ENCODE measurements around the gene SLC22A17.

The SLC22A17 gene

GRCh38 chr14:23359722-23360447 lies 7.2 kb upstream of the SLC22A17 start:
- no peak overlapping the region for H2BK5ac ChIP-seq (ENCODE audit: low read length)
- H2AK5ac ChIP-seq (ENCODE audit: low read length) = no peak overlapping the region
- no peak overlapping the region for H2BK120ac ChIP-seq (ENCODE audit: low read depth, low read length)
- H3K4me3 ChIP-seq (ENCODE audit: low read length) = no peak overlapping the region
- WGBS (ENCODE audit: extremely low coverage, insufficient coverage, low lambda C conversion rate) = no CpG with 5 or more reads among the region's 22 CpGs
- H3K18ac ChIP-seq (ENCODE audit: low read length) = no peak overlapping the region
- no peak overlapping the region for H4K8ac ChIP-seq (ENCODE audit: low read depth, low read length)
- no peak overlapping the region for H3K56ac ChIP-seq (ENCODE audit: low read length)
- H3K4me2 ChIP-seq (ENCODE audit: low read length) = no peak overlapping the region
- peaks cover 2% of the 10 kb centered on the region for H3K4me1 ChIP-seq (ENCODE audit: control insufficient read depth, low read depth, low read length)
- no peak overlapping the region for H2BK15ac ChIP-seq (replicated peaks; ENCODE audit: low read depth)
- no peak overlapping the region for H4K5ac ChIP-seq (ENCODE audit: low read length)
- H3K9ac ChIP-seq (ENCODE audit: low read length) = no peak overlapping the region
- H3K27ac ChIP-seq (ENCODE audit: low read depth, low read length) = no peak overlapping the region
- H3K23ac ChIP-seq (ENCODE audit: low read length) = no peak overlapping the region
- H3K27me3 ChIP-seq (ENCODE audit: insufficient read depth, low read length, poor library complexity) = no peaks in the 10 kb centered on the region
- H3K79me1 ChIP-seq (ENCODE audit: low read length) = peaks cover 11% of the 10 kb centered on the region
- no peak overlapping the region for H3K4ac ChIP-seq (ENCODE audit: low read depth, low read length)
- H3K36me3 ChIP-seq (ENCODE audit: control insufficient read depth, insufficient read depth, low read length) = no peaks in the 10 kb centered on the region
- DNase-seq = no peak
- H3K79me2 ChIP-seq (ENCODE audit: control insufficient read depth, insufficient read depth, low read length) = peaks cover 2% of the 10 kb centered on the region

GRCh38 chr14:23359167-23359626 lies 6.5 kb upstream of the SLC22A17 start:
- Histone ChIP-seq H4K8ac (ENCODE audit: low read depth, low read length) (no peak overlapping the region), H2BK120ac (ENCODE audit: low read depth, low read length) (no peak overlapping the region), H3K79me2 (ENCODE audit: control insufficient read depth, insufficient read depth, low read length) (peaks cover 2% of the 10 kb centered on the region), H2AK5ac (ENCODE audit: low read length) (no peak overlapping the region), H3K27ac (ENCODE audit: low read depth, low read length) (no peak overlapping the region), H3K36me3 (ENCODE audit: control insufficient read depth, insufficient read depth, low read length) (no peaks in the 10 kb centered on the region), H2BK5ac (ENCODE audit: low read length) (no peak overlapping the region), H3K4me2 (ENCODE audit: low read length) (no peak overlapping the region), H4K5ac (ENCODE audit: low read length) (no peak overlapping the region), H3K4me1 (ENCODE audit: control insufficient read depth, low read depth, low read length) (peaks cover 2% of the 10 kb centered on the region), H2BK15ac (replicated peaks; ENCODE audit: low read depth) (no peak overlapping the region), H3K9ac (ENCODE audit: low read length) (no peak overlapping the region), H3K4ac (ENCODE audit: low read depth, low read length) (no peak overlapping the region), H3K79me1 (ENCODE audit: low read length) (peaks cover 8% of the 10 kb centered on the region), H3K18ac (ENCODE audit: low read length) (no peak overlapping the region), H3K4me3 (ENCODE audit: low read length) (no peak overlapping the region), H3K23ac (ENCODE audit: low read length) (no peak overlapping the region), H3K56ac (ENCODE audit: low read length) (no peak overlapping the region), H3K27me3 (ENCODE audit: insufficient read depth, low read length, poor library complexity) (no peaks in the 10 kb centered on the region)
- DNase-seq = no peak
- WGBS (ENCODE audit: extremely low coverage, insufficient coverage, low lambda C conversion rate) = no CpG with 5 or more reads among the region's 11 CpGs

- no peak overlapping the region for H3K27ac ChIP-seq (ENCODE audit: low read depth, low read length)
- H3K79me1 ChIP-seq (ENCODE audit: low read length) = peaks cover 8% of the 10 kb centered on the region
- H2BK15ac ChIP-seq (replicated peaks; ENCODE audit: low read depth) = no peak overlapping the region
- H2BK120ac ChIP-seq (ENCODE audit: low read depth, low read length) = no peak overlapping the region
- no CpG with 5 or more reads among the region's 12 CpGs for WGBS (ENCODE audit: extremely low coverage, insufficient coverage, low lambda C conversion rate)
- no peak overlapping the region for H3K4ac ChIP-seq (ENCODE audit: low read depth, low read length)
- H3K27me3 ChIP-seq (ENCODE audit: insufficient read depth, low read length, poor library complexity) = no peaks in the 10 kb centered on the region
- H3K4me1 ChIP-seq (ENCODE audit: control insufficient read depth, low read depth, low read length) = no peaks in the 10 kb centered on the region
- H3K4me2 ChIP-seq (ENCODE audit: low read length) = no peak overlapping the region
- H3K18ac ChIP-seq (ENCODE audit: low read length) = no peak overlapping the region
- no peaks in the 10 kb centered on the region for H3K79me2 ChIP-seq (ENCODE audit: control insufficient read depth, insufficient read depth, low read length)
- no peak for DNase-seq
- H4K8ac ChIP-seq (ENCODE audit: low read depth, low read length) = no peak overlapping the region
- H3K36me3 ChIP-seq (ENCODE audit: control insufficient read depth, insufficient read depth, low read length) = no peaks in the 10 kb centered on the region
- no peak overlapping the region for H3K23ac ChIP-seq (ENCODE audit: low read length)
- H3K56ac ChIP-seq (ENCODE audit: low read length) = no peak overlapping the region
- H2AK5ac ChIP-seq (ENCODE audit: low read length) = no peak overlapping the region
- H2BK5ac ChIP-seq (ENCODE audit: low read length) = no peak overlapping the region
- no peak overlapping the region for H3K9ac ChIP-seq (ENCODE audit: low read length)
- H4K5ac ChIP-seq (ENCODE audit: low read length) = no peak overlapping the region
- no peak overlapping the region for H3K4me3 ChIP-seq (ENCODE audit: low read length)
Measured at GRCh38 chr14:23358553-23359166, 6.0 kb upstream of the SLC22A17 start.

- Histone ChIP-seq H3K4me3 (ENCODE audit: low read length) (no peak overlapping the region), H4K8ac (ENCODE audit: low read depth, low read length) (no peak overlapping the region), H3K79me1 (ENCODE audit: low read length) (peaks cover 6% of the 10 kb centered on the region), H3K9ac (ENCODE audit: low read length) (no peak overlapping the region), H3K18ac (ENCODE audit: low read length) (no peak overlapping the region), H3K79me2 (ENCODE audit: control insufficient read depth, insufficient read depth, low read length) (no peaks in the 10 kb centered on the region), H3K4ac (ENCODE audit: low read depth, low read length) (no peak overlapping the region), H2BK5ac (ENCODE audit: low read length) (no peak overlapping the region), H3K56ac (ENCODE audit: low read length) (no peak overlapping the region), H3K27ac (ENCODE audit: low read depth, low read length) (no peak overlapping the region), H3K36me3 (ENCODE audit: control insufficient read depth, insufficient read depth, low read length) (no peaks in the 10 kb centered on the region), H3K27me3 (ENCODE audit: insufficient read depth, low read length, poor library complexity) (no peaks in the 10 kb centered on the region), H3K23ac (ENCODE audit: low read length) (no peak overlapping the region), H4K5ac (ENCODE audit: low read length) (no peak overlapping the region), H3K4me2 (ENCODE audit: low read length) (no peak overlapping the region), H2AK5ac (ENCODE audit: low read length) (no peak overlapping the region), H2BK15ac (replicated peaks; ENCODE audit: low read depth) (no peak overlapping the region), H2BK120ac (ENCODE audit: low read depth, low read length) (no peak overlapping the region), H3K4me1 (ENCODE audit: control insufficient read depth, low read depth, low read length) (peaks cover 2% of the 10 kb centered on the region)
- DNase-seq = no peak
- no CpG with 5 or more reads among the region's 3 CpGs for WGBS (ENCODE audit: extremely low coverage, insufficient coverage, low lambda C conversion rate)
Measured at GRCh38 chr14:23358042-23358441, 5.4 kb upstream of the SLC22A17 start.

- Histone ChIP-seq H4K5ac (ENCODE audit: low read length) (no peak overlapping the region), H2BK15ac (replicated peaks; ENCODE audit: low read depth) (no peak overlapping the region), H2BK120ac (ENCODE audit: low read depth, low read length) (no peak overlapping the region), H3K36me3 (ENCODE audit: control insufficient read depth, insufficient read depth, low read length) (no peaks in the 10 kb centered on the region), H3K9ac (ENCODE audit: low read length) (no peak overlapping the region), H3K79me2 (ENCODE audit: control insufficient read depth, insufficient read depth, low read length) (no peaks in the 10 kb centered on the region), H3K27me3 (ENCODE audit: insufficient read depth, low read length, poor library complexity) (no peaks in the 10 kb centered on the region), H4K8ac (ENCODE audit: low read depth, low read length) (no peak overlapping the region), H3K4ac (ENCODE audit: low read depth, low read length) (no peak overlapping the region), H3K27ac (ENCODE audit: low read depth, low read length) (no peak overlapping the region), H2BK5ac (ENCODE audit: low read length) (no peak overlapping the region), H2AK5ac (ENCODE audit: low read length) (no peak overlapping the region), H3K4me1 (ENCODE audit: control insufficient read depth, low read depth, low read length) (peaks cover 2% of the 10 kb centered on the region), H3K4me3 (ENCODE audit: low read length) (no peak overlapping the region), H3K79me1 (ENCODE audit: low read length) (peaks cover 6% of the 10 kb centered on the region), H3K4me2 (ENCODE audit: low read length) (no peak overlapping the region), H3K56ac (ENCODE audit: low read length) (no peak overlapping the region), H3K23ac (ENCODE audit: low read length) (no peak overlapping the region), H3K18ac (ENCODE audit: low read length) (no peak overlapping the region)
- no peak for DNase-seq
- no CpG with 5 or more reads among the region's 8 CpGs for WGBS (ENCODE audit: extremely low coverage, insufficient coverage, low lambda C conversion rate)
Measured at GRCh38 chr14:23357261-23357660, 4.6 kb upstream of the SLC22A17 start.

Measured in mesendoderm (in vitro differentiated cells).